ENCODE data around the gene PPP1R18. TPM values are rescaled to one million over a fixed set of nuclear protein-coding genes. Genes with fewer than 3 reads are reported as not detected.

The PPP1R18 gene
- total and polyA plus RNA-seq, 9 of the 15 experiments (the other 6 are each of a cell fraction or from before 2014, with no cell fraction given), result 12.0 to 99.2 (median 42.6) TPM

DNA sequence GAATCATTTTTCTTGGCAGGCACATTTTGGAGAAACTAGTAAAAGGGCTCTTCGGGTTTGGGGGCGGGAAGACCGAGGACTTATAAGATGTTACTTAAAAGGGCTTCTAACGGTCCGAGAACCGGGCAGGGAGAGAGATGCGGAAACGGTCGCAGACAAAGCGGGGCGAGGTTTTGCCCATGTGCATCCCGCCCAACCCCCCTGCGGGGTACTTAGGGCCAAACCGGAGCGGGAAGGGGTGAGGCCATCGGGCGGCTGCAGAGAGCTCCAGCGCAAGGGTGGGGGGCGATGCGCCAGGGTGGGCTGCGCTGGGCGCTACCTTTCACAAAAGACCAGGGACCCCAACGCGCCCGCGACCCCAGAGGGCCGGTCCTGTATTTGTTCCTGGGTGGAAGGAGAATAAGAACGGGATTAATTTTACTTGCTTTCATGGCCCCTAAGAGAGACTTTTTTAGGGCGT lies 34.3 kb upstream of the PPP1R18 start (continued):
- TF ChIP-seq, protein P1, sequence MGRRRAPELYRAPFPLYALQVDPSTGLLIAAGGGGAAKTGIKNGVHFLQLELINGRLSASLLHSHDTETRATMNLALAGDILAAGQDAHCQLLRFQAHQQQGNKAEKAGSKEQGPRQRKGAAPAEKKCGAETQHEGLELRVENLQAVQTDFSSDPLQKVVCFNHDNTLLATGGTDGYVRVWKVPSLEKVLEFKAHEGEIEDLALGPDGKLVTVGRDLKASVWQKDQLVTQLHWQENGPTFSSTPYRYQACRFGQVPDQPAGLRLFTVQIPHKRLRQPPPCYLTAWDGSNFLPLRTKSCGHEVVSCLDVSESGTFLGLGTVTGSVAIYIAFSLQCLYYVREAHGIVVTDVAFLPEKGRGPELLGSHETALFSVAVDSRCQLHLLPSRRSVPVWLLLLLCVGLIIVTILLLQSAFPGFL (CRISPR knock-in tag; IDR thresholded peaks at IDR 0.05), result 0 out of 2 replicates have a peak, but pooled peaks have one; percentile 46
- TF ChIP-seq GATAD2A (IDR thresholded peaks at IDR 0.05) (no peak), SAP30 (IDR thresholded peaks at IDR 0.05; ENCODE audit: borderline replicate concordance, insufficient read depth, low read depth, low read length, poor library complexity, severe bottlenecking) (no peak), ZNF175 (CRISPR knock-in tag; IDR thresholded peaks at IDR 0.05; ENCODE audit: low read depth) (no peak), FUS (optimal IDR thresholded peaks at IDR 0.05; ENCODE audit: low read depth, low read length) (no peak), ZBTB17 (CRISPR knock-in tag; IDR thresholded peaks at IDR 0.05) (peak; percentile 42; the same call in 1 of the 2 replicates), KDM1A (IDR thresholded peaks at IDR 0.05) (no peak), ZNF12 (CRISPR knock-in tag; IDR thresholded peaks at IDR 0.05) (no peak), SRSF9 (IDR thresholded peaks at IDR 0.05; ENCODE audit: borderline replicate concordance, low read depth, low read length) (no peak), YY1 (IDR thresholded peaks at IDR 0.05; ENCODE audit: borderline replicate concordance in 1 of 3, control insufficient read depth in 1 of 3, extremely low read depth in 1 of 3, insufficient read depth in 3 of 3, insufficient read length in 1 of 3, insufficient replicate concordance in 2 of 3, low read depth in 1 of 3, low read length in 2 of 3) (peak in 1 of 3 experiments; percentile 68), RBFOX2 (IDR thresholded peaks at IDR 0.05; ENCODE audit: low read depth, low read length) (peak; percentile 86), DIDO1 (tag; IDR thresholded peaks at IDR 0.05; ENCODE audit: low read depth) (no peak), SRSF3 (IDR thresholded peaks at IDR 0.05; ENCODE audit: insufficient read depth, low read length) (0 out of 2 replicates have a peak, but pooled peaks have one; percentile 36), SETDB1 (IDR thresholded peaks at IDR 0.05; ENCODE audit: low read length) (no peak), CTBP1 (IDR thresholded peaks at IDR 0.05; ENCODE audit: borderline replicate concordance) (no peak)
- TF ChIP-seq, protein P2, sequence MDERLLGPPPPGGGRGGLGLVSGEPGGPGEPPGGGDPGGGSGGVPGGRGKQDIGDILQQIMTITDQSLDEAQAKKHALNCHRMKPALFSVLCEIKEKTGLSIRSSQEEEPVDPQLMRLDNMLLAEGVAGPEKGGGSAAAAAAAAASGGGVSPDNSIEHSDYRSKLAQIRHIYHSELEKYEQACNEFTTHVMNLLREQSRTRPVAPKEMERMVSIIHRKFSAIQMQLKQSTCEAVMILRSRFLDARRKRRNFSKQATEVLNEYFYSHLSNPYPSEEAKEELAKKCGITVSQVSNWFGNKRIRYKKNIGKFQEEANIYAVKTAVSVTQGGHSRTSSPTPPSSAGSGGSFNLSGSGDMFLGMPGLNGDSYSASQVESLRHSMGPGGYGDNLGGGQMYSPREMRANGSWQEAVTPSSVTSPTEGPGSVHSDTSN (CRISPR knock-in tag; IDR thresholded peaks at IDR 0.05; ENCODE audit: low read depth), result no peak
- TF ChIP-seq, protein P2 (tag; conservative IDR thresholded peaks at IDR 0.05; ENCODE audit: low read depth), result no peak
- TF ChIP-seq, protein P3, sequence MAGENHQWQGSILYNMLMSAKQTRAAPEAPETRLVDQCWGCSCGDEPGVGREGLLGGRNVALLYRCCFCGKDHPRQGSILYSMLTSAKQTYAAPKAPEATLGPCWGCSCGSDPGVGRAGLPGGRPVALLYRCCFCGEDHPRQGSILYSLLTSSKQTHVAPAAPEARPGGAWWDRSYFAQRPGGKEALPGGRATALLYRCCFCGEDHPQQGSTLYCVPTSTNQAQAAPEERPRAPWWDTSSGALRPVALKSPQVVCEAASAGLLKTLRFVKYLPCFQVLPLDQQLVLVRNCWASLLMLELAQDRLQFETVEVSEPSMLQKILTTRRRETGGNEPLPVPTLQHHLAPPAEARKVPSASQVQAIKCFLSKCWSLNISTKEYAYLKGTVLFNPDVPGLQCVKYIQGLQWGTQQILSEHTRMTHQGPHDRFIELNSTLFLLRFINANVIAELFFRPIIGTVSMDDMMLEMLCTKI (IDR thresholded peaks at IDR 0.05; ENCODE audit: partially characterized antibody), result no peak
- TF ChIP-seq, protein P4, sequence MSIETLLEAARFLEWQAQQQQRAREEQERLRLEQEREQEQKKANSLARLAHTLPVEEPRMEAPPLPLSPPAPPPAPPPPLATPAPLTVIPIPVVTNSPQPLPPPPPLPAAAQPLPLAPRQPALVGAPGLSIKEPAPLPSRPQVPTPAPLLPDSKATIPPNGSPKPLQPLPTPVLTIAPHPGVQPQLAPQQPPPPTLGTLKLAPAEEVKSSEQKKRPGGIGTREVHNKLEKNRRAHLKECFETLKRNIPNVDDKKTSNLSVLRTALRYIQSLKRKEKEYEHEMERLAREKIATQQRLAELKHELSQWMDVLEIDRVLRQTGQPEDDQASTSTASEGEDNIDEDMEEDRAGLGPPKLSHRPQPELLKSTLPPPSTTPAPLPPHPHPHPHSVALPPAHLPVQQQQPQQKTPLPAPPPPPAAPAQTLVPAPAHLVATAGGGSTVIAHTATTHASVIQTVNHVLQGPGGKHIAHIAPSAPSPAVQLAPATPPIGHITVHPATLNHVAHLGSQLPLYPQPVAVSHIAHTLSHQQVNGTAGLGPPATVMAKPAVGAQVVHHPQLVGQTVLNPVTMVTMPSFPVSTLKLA (conservative IDR thresholded peaks at IDR 0.05), result no peak; a peak in 3 of 4 replicates
- TF ChIP-seq, protein P5, sequence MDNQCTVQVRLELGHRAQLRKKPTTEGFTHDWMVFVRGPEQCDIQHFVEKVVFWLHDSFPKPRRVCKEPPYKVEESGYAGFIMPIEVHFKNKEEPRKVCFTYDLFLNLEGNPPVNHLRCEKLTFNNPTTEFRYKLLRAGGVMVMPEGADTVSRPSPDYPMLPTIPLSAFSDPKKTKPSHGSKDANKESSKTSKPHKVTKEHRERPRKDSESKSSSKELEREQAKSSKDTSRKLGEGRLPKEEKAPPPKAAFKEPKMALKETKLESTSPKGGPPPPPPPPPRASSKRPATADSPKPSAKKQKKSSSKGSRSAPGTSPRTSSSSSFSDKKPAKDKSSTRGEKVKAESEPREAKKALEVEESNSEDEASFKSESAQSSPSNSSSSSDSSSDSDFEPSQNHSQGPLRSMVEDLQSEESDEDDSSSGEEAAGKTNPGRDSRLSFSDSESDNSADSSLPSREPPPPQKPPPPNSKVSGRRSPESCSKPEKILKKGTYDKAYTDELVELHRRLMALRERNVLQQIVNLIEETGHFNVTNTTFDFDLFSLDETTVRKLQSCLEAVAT (IDR thresholded peaks at IDR 0.05), result no peak
